Activated CD4-positive, alpha-beta T cell treated with anti-CD3 and anti-CD28 coated beads, Interleukin-2, amount 10 ng/mL, durations not matched to agents 24 days and 14 days (primary cell): ENCODE results near the gene MISP3. TPM values are rescaled to one million over a fixed set of nuclear protein-coding genes. Genes with fewer than 3 reads are reported as not detected.

ENCODE experiments used
- DNase-seq: peaks from one replicate; pipeline ENCODE4 v3.0.0; 2022
- H3K27ac Mint-ChIP-seq: one replicate; pipeline ENCODE4 v1.8.0; 2022; ENCODE audit warnings: mild to moderate bottlenecking, mixed read lengths
- H3K27me3 Mint-ChIP-seq: one replicate; pipeline ENCODE4 v1.8.0; 2022; ENCODE audit warnings: mixed read lengths
- H3K36me3 Mint-ChIP-seq: one replicate; pipeline ENCODE4 v1.8.0; 2022; ENCODE audit warnings: low read depth, mild to moderate bottlenecking, mixed read lengths
- H3K4me1 Mint-ChIP-seq: one replicate; pipeline ENCODE4 v1.8.0; 2021; ENCODE audit warnings: mixed read lengths
- H3K4me3 Mint-ChIP-seq: one replicate; pipeline ENCODE4 v1.8.0; 2022; ENCODE audit warnings: mild to moderate bottlenecking, moderate library complexity, mixed read lengths
- H3K9me3 Mint-ChIP-seq: one replicate; pipeline ENCODE4 v1.8.0; 2021; ENCODE audit warnings: mixed read lengths
- intact Hi-C: fragments of 100-400 bp; cut with micrococcal nuclease; formaldehyde crosslinking; loops from one replicate; pipeline ENCODE4 v1.15.1; 2023
- total RNA-seq: library from RNA; stranded (reverse); gene quantifications from 2 replicates; pipeline ENCODE4 v1.2.3, GENCODE V29; 2022

The MISP3 gene
- total RNA-seq, 1 donor from 2014 or later, result 2.7 TPM

- H3K36me3 Mint-ChIP-seq, result peaks cover 15% of the 10 kb centered on the region
- intact Hi-C loops, result loop anchor here (1.0 to 10.0 kb wide), 4 partner anchors 18 to 844 kb away; partner anchors contain the start of gene ASF1B
These were observed 45.8 kb downstream of the MISP3 start for GRCh38 chr19:14118165-14119051.

GRCh38 chr19:14119146-14119545 is 46.6 kb downstream of the MISP3 start:
- Mint-ChIP-seq H3K9me3 (no peaks in the 10 kb centered on the region), H3K4me1 (peaks cover 30% of the 10 kb centered on the region), H3K27ac (peak overlapping the region; percentile 94), H3K4me3 (peak overlapping the region; percentile 94), H3K36me3 (peaks cover 15% of the 10 kb centered on the region), H3K27me3 (no peaks in the 10 kb centered on the region)
- DNase-seq, result no peak
- intact Hi-C loops, result loop anchor here (2.0 to 10.0 kb wide), 3 partner anchors 38 to 844 kb away; no protein-coding TSS in a partner anchor

More at GRCh38 chr19:14118165-14119051, 45.8 kb downstream of the MISP3 start:
- DNase-seq, result peak; percentile 81
- peak overlapping the region; percentile 94 for H3K27ac Mint-ChIP-seq
- no peaks in the 10 kb centered on the region for H3K27me3 Mint-ChIP-seq
- peak overlapping the region; percentile 94 for H3K4me3 Mint-ChIP-seq
- peaks cover 34% of the 10 kb centered on the region for H3K4me1 Mint-ChIP-seq
- H3K9me3 Mint-ChIP-seq, result no peaks in the 10 kb centered on the region

DNA sequence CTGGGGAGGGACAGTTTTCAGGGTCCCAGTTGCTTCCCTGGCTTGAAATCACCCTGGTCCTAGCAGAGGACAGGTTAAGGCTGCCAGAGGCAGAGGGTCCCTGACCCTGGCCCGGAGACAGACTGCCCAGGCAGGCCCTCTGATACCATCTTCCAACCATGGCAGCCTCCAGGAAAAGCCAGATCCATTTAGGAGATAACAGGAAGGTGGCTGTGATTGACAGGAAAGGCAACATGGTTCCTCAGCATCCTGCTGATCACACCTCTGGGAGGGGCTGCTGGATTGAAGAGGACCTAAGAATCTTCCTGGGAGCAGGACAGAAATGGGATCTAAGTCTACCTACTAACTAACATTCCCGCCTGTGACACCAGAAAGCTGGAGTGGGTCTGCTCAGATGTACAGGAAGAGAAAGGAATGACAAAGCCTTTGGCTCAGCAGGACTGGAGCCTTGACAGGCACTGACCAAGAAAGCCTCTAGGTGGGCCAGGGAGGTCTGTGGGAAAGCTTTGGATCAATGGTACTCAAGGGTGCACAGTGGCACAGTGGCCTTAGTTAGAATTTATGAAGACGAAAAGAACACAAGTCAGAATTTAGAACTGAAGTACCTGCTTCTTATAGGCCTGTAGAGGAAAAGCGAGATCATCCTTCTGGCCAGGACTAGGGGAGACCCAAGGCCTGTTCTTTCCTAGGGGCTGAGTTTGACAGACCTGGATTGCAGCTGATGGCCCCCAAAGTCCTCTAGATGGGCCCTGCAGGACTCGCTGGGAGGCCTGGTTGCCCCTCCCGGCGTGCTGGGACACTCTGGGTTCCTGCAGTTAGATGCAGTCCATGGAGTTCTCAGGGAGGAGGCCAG is 47.3 kb downstream of the MISP3 start:
- no peak overlapping the region for H3K27ac Mint-ChIP-seq
- H3K27me3 Mint-ChIP-seq, result no peaks in the 10 kb centered on the region
- DNase-seq, result no peak
- no peaks in the 10 kb centered on the region for H3K9me3 Mint-ChIP-seq
- peaks cover 26% of the 10 kb centered on the region for H3K4me1 Mint-ChIP-seq
- H3K4me3 Mint-ChIP-seq, result no peak overlapping the region
- intact Hi-C loops, result loop anchor here (2.0 to 10.0 kb wide), 3 partner anchors 39 to 845 kb away; no protein-coding TSS in a partner anchor
- H3K36me3 Mint-ChIP-seq, result peaks cover 21% of the 10 kb centered on the region

DNA sequence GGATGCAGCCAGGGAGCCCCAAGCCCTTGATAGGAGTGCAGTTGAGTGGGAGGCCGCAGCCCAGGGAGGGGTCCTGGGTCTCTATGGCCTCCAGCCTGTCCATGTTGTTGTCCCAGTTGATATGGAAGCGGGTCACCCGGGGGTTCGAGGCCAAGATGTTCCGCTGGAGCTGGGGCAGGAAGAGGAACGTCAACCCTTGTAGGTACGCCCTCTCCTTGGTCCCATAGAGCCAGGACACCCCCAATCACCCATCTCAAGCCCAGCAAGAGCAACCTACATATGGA is 47.9 kb downstream of the MISP3 start:
- Mint-ChIP-seq H3K4me3 (no peak overlapping the region), H3K27ac (no peak overlapping the region), H3K36me3 (peaks cover 22% of the 10 kb centered on the region), H3K4me1 (peaks cover 25% of the 10 kb centered on the region), H3K27me3 (no peaks in the 10 kb centered on the region), H3K9me3 (no peaks in the 10 kb centered on the region)
- intact Hi-C loops, result no loop called here
- no peak for DNase-seq

GRCh38 chr19:14122924-14123323 is 50.3 kb downstream of the MISP3 start:
- Mint-ChIP-seq H3K9me3 (no peaks in the 10 kb centered on the region), H3K4me1 (peaks cover 11% of the 10 kb centered on the region), H3K27ac (peak overlapping the region; percentile 34), H3K4me3 (no peak overlapping the region), H3K36me3 (peaks cover 34% of the 10 kb centered on the region), H3K27me3 (no peaks in the 10 kb centered on the region)
- intact Hi-C loops, result no loop called here
- DNase-seq, result no peak

Other genes with a start within 250 kb of the MISP3 start
- gene NANOS3, start 195.7 kb upstream of the MISP3 start, total RNA-seq, result 1.4 and 1.9 TPM in 2 replicates
- gene BRME1, start 166.7 kb upstream of the MISP3 start, total RNA-seq, result 16.2 and 18.6 TPM in 2 replicates
- 38.5 and 39.4 TPM in 2 replicates for gene CC2D1A, start 166.6 kb upstream of the MISP3 start, total RNA-seq
- not detected in 2 replicates for gene PODNL1, start 134.4 kb upstream of the MISP3 start, total RNA-seq
- 61.5 and 63.2 TPM in 2 replicates for gene DCAF15, start 120.3 kb upstream of the MISP3 start, total RNA-seq
- gene RFX1, start 66.5 kb upstream of the MISP3 start, total RNA-seq, result 17.0 and 18.0 TPM in 2 replicates
- gene RLN3, start 44.6 kb upstream of the MISP3 start, total RNA-seq, result not detected in 2 replicates
- 81.6 and 86.4 TPM in 2 replicates for gene IL27RA, start 41.0 kb upstream of the MISP3 start, total RNA-seq
- gene PALM3, start 10.7 kb upstream of the MISP3 start, total RNA-seq, result 0.28 TPM in 1 of 2 replicates, not detected in the other
- gene C19orf67, start 13.0 kb downstream of the MISP3 start, total RNA-seq, result 0.54 and 0.58 TPM in 2 replicates
- 147 and 152 TPM in 2 replicates for gene SAMD1, start 18.0 kb downstream of the MISP3 start, total RNA-seq
- gene PRKACA, start 45.0 kb downstream of the MISP3 start, total RNA-seq, result 62.6 and 64.7 TPM in 2 replicates
- 85.8 and 90.2 TPM in 2 replicates for gene ASF1B, start 63.8 kb downstream of the MISP3 start, total RNA-seq
- 14.3 and 17.2 TPM in 2 replicates for gene ADGRL1, start 133.4 kb downstream of the MISP3 start, total RNA-seq